Psoas muscle (tissue), 8 donors: Measurements from ENCODE around the gene COL4A6. TPM values are rescaled to one million over a fixed set of nuclear protein-coding genes. Genes with fewer than 3 reads are reported as not detected.

Source experiments
- ATAC-seq, 4 donors: fragments of 200-7000 bp; cut with Tn5 transposase; one replicate each; pipeline ENCODE4 v1.9.1; 2020; ENCODE audit warnings: moderate library complexity in 3 of 4, mild to moderate bottlenecking in 2 of 4
- DNase-seq, 2 donors: peaks; one replicate each; pipeline ENCODE4 v3.0.0-alpha.2; 2020
- H3K27ac ChIP-seq: fragments of 200-600 bp; one replicate; pipeline ENCODE4 v1.8.0; 2022
- H3K27me3 ChIP-seq, 3 donors: fragments of 200-600 bp in 1 of 3; one replicate each; pipeline versions ENCODE4 v1.6.1 to v1.8.0; 2013 to 2022; ENCODE audit warnings: low read length in 2 of 3, mild to moderate bottlenecking in 2 of 3, moderate library complexity in 1 of 3; ENCODE audit not compliant: insufficient read depth in 3 of 3
- H3K36me3 ChIP-seq, 2 donors: fragments of 200-600 bp in 1 of 2; one replicate each; pipeline versions ENCODE4 v1.6.1 to v1.8.0; 2013 to 2022; ENCODE audit warnings: low read depth in 1 of 2, mild to moderate bottlenecking in 1 of 2, moderate library complexity in 1 of 2; ENCODE audit not compliant: insufficient read depth in 1 of 2
- H3K4me1 ChIP-seq: fragments of 200-600 bp; one replicate; pipeline ENCODE4 v1.8.0; 2022
- H3K4me3 ChIP-seq: fragments of 200-600 bp; one replicate; pipeline ENCODE4 v1.8.0; 2022; ENCODE audit warnings: mild to moderate bottlenecking
- H3K9me3 ChIP-seq: fragments of 200-600 bp; one replicate; pipeline ENCODE4 v1.8.0; 2022
- WGBS, 3 donors: extraction: QIAGEN DNeasy Blood & Tissue Kit; methylation state at CpG; one replicate each; pipeline versions ENCODE4 v1.1.6 to v1.1.7; 2013; 5-methylcytosine and 5-hydroxymethylcytosine counted together
- intact Hi-C, 2 donors: fragments of 100-400 bp; cut with DNase I; formaldehyde crosslinking; loops; one replicate each; pipeline versions ENCODE4 v1.11.0 to v1.14.2; 2022
- polyA plus RNA-seq, 3 donors: library from polyadenylated mRNA; stranded (reverse); fragments of 200-250 nt; gene quantifications; one replicate each; pipeline ENCODE4 v1.2.3, GENCODE V29; 2013
- total RNA-seq, 4 donors: library from RNA; stranded (reverse); fragmentation: NEBNext Ultra II Directional in 2 of 4; extraction: Animal tissue kit (Norgen Biotek cat#: 25700) in 2 of 4; gene quantifications; one replicate each; pipeline versions ENCODE4 v1.2.1 to v1.2.4, GENCODE V29; 2021 to 2023
- TF ChIP-seq, protein P1 (sequence below): fragments of 200-600 bp; IDR thresholded peaks from one replicate; pipeline ENCODE4 v1.8.0; 2022; ENCODE audit warnings: antibody characterized with exemption
- donor health status: healthy with polysubstance abuse.
- donor health status: DM: no; HTN: no; CAD: no; lungs with moderate emphysema.
- donor health status: Bipolar disorder and iron deficiency.
- donor health status: healthy.
- donor health status: DM: yes; HTN: yes; CAD: no.
- donor health status: DM: no; HTN: no; CAD: no.
- donor health status: DM: no; HTN: no; CAD: no.
- donor health status: DM: yes; HTN: yes; CAD: no.

The COL4A6 gene
- total and polyA plus RNA-seq, 7 donors: 0.17 to 3.6 (median 0.68) TPM

DNA sequence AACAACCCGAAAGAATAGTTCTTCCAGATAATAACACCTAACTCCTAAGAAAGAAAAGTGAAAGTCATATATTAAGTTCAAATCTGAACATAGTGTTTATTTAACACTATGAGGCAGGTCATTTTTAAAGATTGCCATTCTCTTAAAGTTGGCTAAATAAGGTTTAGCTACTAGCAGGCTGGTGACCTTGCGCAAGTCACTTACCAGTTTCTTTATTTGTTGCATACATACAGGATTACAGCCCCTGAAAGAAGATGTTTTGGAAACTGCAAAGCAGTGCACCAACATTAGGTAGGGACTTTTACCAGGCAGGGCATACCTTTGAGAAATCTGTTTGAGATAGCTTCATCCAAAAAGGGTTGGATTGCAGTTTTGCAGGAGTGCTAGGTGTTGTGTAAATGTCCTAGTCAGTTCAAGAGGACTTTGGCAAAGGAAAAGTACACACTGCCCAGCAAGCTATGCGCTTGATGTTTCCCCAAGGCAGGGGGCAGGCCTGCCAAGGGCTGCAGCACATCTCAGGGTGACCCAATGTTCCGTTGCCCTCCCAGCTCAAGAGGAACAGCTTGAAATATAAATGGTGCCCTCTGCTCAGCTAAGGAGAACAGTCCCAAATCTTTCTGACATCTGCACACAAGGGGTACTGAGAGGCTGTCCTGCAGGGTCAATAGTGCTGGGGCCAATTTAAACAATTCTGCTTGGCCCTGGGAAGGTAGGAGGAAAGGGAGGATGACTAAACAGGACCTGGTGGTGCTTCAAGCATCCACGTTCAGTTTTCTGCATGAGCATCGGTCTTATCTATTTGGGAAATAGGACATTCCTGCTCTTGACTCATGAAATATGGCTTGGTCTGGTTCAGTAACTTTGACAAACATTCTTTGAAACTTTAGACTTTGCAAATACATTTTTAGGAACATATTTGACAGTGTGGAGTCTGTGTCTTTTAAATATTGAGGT is 130.8 kb downstream of the COL4A6 start:
- Histone ChIP-seq H3K4me3 (no peak overlapping the region), H3K4me1 (peaks cover 3% of the 10 kb centered on the region), H3K36me3 (no peaks in the 10 kb centered on the region), H3K27ac (no peak overlapping the region), H3K27me3 (peaks cover 0 to 23% (median 0%) of the 10 kb centered on the region in 3 donors), H3K9me3 (no peaks in the 10 kb centered on the region)
- peak; percentile 25 to 71 for DNase-seq
- TF ChIP-seq, protein P1, sequence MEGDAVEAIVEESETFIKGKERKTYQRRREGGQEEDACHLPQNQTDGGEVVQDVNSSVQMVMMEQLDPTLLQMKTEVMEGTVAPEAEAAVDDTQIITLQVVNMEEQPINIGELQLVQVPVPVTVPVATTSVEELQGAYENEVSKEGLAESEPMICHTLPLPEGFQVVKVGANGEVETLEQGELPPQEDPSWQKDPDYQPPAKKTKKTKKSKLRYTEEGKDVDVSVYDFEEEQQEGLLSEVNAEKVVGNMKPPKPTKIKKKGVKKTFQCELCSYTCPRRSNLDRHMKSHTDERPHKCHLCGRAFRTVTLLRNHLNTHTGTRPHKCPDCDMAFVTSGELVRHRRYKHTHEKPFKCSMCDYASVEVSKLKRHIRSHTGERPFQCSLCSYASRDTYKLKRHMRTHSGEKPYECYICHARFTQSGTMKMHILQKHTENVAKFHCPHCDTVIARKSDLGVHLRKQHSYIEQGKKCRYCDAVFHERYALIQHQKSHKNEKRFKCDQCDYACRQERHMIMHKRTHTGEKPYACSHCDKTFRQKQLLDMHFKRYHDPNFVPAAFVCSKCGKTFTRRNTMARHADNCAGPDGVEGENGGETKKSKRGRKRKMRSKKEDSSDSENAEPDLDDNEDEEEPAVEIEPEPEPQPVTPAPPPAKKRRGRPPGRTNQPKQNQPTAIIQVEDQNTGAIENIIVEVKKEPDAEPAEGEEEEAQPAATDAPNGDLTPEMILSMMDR: no peak
- 55 to 89% (median 67%) methylated on average over 5 to 6 of the region's 6 CpGs for WGBS, 3 donors
- intact Hi-C loops: loop anchor here (5.0 to 10.0 kb wide), 3 partner anchors 85 to 225 kb away; partner anchors contain the start of genes COL4A5 (in 1 of the 2) and COL4A6 (in 1 of the 2)
- ATAC-seq: peak; percentile 62 to 99 (median 94)

GRCh38 chrX:108306086-108306485 is 132.1 kb downstream of the COL4A6 start:
- no peak for ATAC-seq
- no peak overlapping the region for H3K4me3 ChIP-seq
- no peaks in the 10 kb centered on the region for H3K4me1 ChIP-seq
- intact Hi-C loops: loop anchor here (5.0 to 10.0 kb wide), 3 partner anchors 84 to 226 kb away; partner anchors contain the start of genes COL4A5 (in 1 of the 2) and COL4A6 (in 1 of the 2)
- TF ChIP-seq, protein P1: no peak
- no peaks in the 10 kb centered on the region for H3K9me3 ChIP-seq
- DNase-seq: no peak
- no peak overlapping the region for H3K27ac ChIP-seq
- H3K36me3 ChIP-seq: no peaks in the 10 kb centered on the region
- peaks cover 0 to 23% (median 0%) of the 10 kb centered on the region in 3 donors for H3K27me3 ChIP-seq

- Histone ChIP-seq H3K4me3 (no peak overlapping the region), H3K4me1 (no peaks in the 10 kb centered on the region), H3K9me3 (no peaks in the 10 kb centered on the region), H3K27ac (no peak overlapping the region), H3K36me3 (no peaks in the 10 kb centered on the region), H3K27me3 (peaks cover 0 to 23% (median 0%) of the 10 kb centered on the region in 3 donors)
- ATAC-seq (no peak), DNase-seq (no peak)
- intact Hi-C loops: loop anchor here (5.0 to 10.0 kb wide), 3 partner anchors 82 to 228 kb away; partner anchors contain the start of genes COL4A5 (in 1 of the 2) and COL4A6 (in 1 of the 2)
- WGBS, 3 donors: 45 to 78% (median 68%) methylated on average over 2 of the region's 2 CpGs
- TF ChIP-seq, protein P1: no peak
Observed at GRCh38 chrX:108304757-108305156, 133.5 kb downstream of the COL4A6 start.

DNA sequence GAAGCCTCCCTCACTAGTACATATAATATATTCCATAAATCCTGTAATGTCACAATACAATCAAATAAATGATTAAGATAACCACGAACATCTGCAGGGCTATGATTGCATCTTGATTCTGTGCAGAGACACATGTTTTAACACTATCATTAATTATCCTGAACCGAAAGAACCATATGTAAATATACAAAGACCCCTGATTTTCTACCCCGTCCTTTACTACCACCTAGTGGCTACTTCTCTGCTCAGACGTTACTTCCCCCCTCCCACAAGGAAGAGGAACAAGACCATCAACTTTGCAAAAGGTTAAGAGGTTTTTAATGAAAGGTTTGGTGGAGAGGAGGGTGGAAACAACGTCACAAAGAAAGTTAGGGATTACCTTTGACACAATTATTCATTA is 134.0 kb downstream of the COL4A6 start:
- TF ChIP-seq, protein P1: peak; percentile 28
- 11 to 26% (median 22%) methylated on average over 5 of the region's 5 CpGs for WGBS, 3 donors
- ATAC-seq: no peak
- H3K4me3 ChIP-seq: no peak overlapping the region
- intact Hi-C loops: loop anchor here in 1 of 2 donors (10.0 kb wide), 1 partner anchor 131 kb away; the partner anchor contains the start of genes COL4A5 and COL4A6
- H3K9me3 ChIP-seq: no peaks in the 10 kb centered on the region
- no peaks in the 10 kb centered on the region for H3K36me3 ChIP-seq
- DNase-seq: no peak
- H3K4me1 ChIP-seq: no peaks in the 10 kb centered on the region
- H3K27me3 ChIP-seq: peaks cover 0 to 23% (median 0%) of the 10 kb centered on the region in 3 donors
- H3K27ac ChIP-seq: no peak overlapping the region
